ENCODE results near the gene OSBP2.

Gene OSBP2

GRCh38 chr22:30826670-30827355 lies 132.1 kb downstream of the OSBP2 start:
- peak overlapping the region; percentile 18; the same call in 1 of the 2 replicates for H2AFZ ChIP-seq (ENCODE audit: low read depth, low read length)
- H3K4me3 ChIP-seq (ENCODE audit: low read length) = peak overlapping the region; percentile 39; the same call in 1 of the 2 replicates
- H3K4me2 ChIP-seq (ENCODE audit: low read length) = peak overlapping the region; percentile 68
- no peaks in the 10 kb centered on the region for H3K27me3 ChIP-seq (ENCODE audit: low read depth, low read length)
- no peaks in the 10 kb centered on the region for H3K9me3 ChIP-seq (ENCODE audit: insufficient read depth, low read length)
- no peaks in the 10 kb centered on the region for H3K79me2 ChIP-seq (ENCODE audit: low read length)
- TF ChIP-seq EZH2phosphoT487 (IDR thresholded peaks at IDR 0.05; ENCODE audit: low read depth) = no peak
- TF ChIP-seq CTCF (IDR thresholded peaks at IDR 0.05; ENCODE audit: low read depth, low read length) = no peak
- H3K4me1 ChIP-seq (ENCODE audit: low read length) = peaks cover 49% of the 10 kb centered on the region
- H3K9ac ChIP-seq (ENCODE audit: low read length) = peak overlapping the region; percentile 50; the same call in 1 of the 2 replicates
- no peaks in the 10 kb centered on the region for H3K36me3 ChIP-seq (replicated peaks; ENCODE audit: low read depth, low read length)
- no peaks in the 10 kb centered on the region for H4K20me1 ChIP-seq (ENCODE audit: insufficient read depth, low read length)
- H3K27ac ChIP-seq (ENCODE audit: low read length) = peak overlapping the region; percentile 74

GRCh38 chr22:30827646-30828045 lies 133.0 kb downstream of the OSBP2 start:
- H3K4me1 ChIP-seq (ENCODE audit: low read length) = peaks cover 49% of the 10 kb centered on the region
- peak overlapping the region; percentile 74 for H3K27ac ChIP-seq (ENCODE audit: low read length)

GRCh38 chr22:30828187-30829155 lies 133.8 kb downstream of the OSBP2 start:
- no peak overlapping the region for H3K9ac ChIP-seq (ENCODE audit: low read length)
- no peaks in the 10 kb centered on the region for H3K27me3 ChIP-seq (ENCODE audit: low read depth, low read length)
- TF ChIP-seq EZH2phosphoT487 (IDR thresholded peaks at IDR 0.05; ENCODE audit: low read depth) (no peak), CTCF (IDR thresholded peaks at IDR 0.05; ENCODE audit: low read depth, low read length) (no peak)
- no peaks in the 10 kb centered on the region for H4K20me1 ChIP-seq (ENCODE audit: insufficient read depth, low read length)
- peaks cover 49% of the 10 kb centered on the region for H3K4me1 ChIP-seq (ENCODE audit: low read length)
- H2AFZ ChIP-seq (ENCODE audit: low read depth, low read length) = no peak overlapping the region
- peak overlapping the region; percentile 74; the same call in 1 of the 2 replicates for H3K27ac ChIP-seq (ENCODE audit: low read length)
- H3K79me2 ChIP-seq (ENCODE audit: low read length) = no peaks in the 10 kb centered on the region
- H3K36me3 ChIP-seq (replicated peaks; ENCODE audit: low read depth, low read length) = no peaks in the 10 kb centered on the region
- no peaks in the 10 kb centered on the region for H3K9me3 ChIP-seq (ENCODE audit: insufficient read depth, low read length)
- H3K4me3 ChIP-seq (ENCODE audit: low read length) = no peak overlapping the region; the same call in 1 of the 2 replicates
- H3K4me2 ChIP-seq (ENCODE audit: low read length) = peak overlapping the region; percentile 68

More at GRCh38 chr22:30827646-30828045, 133.0 kb downstream of the OSBP2 start:
- Histone ChIP-seq H4K20me1 (ENCODE audit: insufficient read depth, low read length) (no peaks in the 10 kb centered on the region), H3K36me3 (replicated peaks; ENCODE audit: low read depth, low read length) (no peaks in the 10 kb centered on the region), H3K4me3 (ENCODE audit: low read length) (no peak overlapping the region), H3K79me2 (ENCODE audit: low read length) (no peaks in the 10 kb centered on the region), H3K9ac (ENCODE audit: low read length) (peak overlapping the region; percentile 50; the same call in 1 of the 2 replicates), H3K27me3 (ENCODE audit: low read depth, low read length) (no peaks in the 10 kb centered on the region), H3K4me2 (ENCODE audit: low read length) (peak overlapping the region; percentile 68), H3K9me3 (ENCODE audit: insufficient read depth, low read length) (no peaks in the 10 kb centered on the region), H2AFZ (ENCODE audit: low read depth, low read length) (no peak overlapping the region)
- TF ChIP-seq EZH2phosphoT487 (IDR thresholded peaks at IDR 0.05; ENCODE audit: low read depth) = no peak
- TF ChIP-seq CTCF (IDR thresholded peaks at IDR 0.05; ENCODE audit: low read depth, low read length) = no peak

Data from OCI-LY3 (cell line).